ENCODE results near the gene ESD.
"Not testable (repeated sequence)": the region's sequence is repeated elsewhere in the genome, so short reads cannot be mapped to it uniquely, and the experiment has no call there.

The ESD gene, protein sequence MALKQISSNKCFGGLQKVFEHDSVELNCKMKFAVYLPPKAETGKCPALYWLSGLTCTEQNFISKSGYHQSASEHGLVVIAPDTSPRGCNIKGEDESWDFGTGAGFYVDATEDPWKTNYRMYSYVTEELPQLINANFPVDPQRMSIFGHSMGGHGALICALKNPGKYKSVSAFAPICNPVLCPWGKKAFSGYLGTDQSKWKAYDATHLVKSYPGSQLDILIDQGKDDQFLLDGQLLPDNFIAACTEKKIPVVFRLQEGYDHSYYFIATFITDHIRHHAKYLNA

DNA sequence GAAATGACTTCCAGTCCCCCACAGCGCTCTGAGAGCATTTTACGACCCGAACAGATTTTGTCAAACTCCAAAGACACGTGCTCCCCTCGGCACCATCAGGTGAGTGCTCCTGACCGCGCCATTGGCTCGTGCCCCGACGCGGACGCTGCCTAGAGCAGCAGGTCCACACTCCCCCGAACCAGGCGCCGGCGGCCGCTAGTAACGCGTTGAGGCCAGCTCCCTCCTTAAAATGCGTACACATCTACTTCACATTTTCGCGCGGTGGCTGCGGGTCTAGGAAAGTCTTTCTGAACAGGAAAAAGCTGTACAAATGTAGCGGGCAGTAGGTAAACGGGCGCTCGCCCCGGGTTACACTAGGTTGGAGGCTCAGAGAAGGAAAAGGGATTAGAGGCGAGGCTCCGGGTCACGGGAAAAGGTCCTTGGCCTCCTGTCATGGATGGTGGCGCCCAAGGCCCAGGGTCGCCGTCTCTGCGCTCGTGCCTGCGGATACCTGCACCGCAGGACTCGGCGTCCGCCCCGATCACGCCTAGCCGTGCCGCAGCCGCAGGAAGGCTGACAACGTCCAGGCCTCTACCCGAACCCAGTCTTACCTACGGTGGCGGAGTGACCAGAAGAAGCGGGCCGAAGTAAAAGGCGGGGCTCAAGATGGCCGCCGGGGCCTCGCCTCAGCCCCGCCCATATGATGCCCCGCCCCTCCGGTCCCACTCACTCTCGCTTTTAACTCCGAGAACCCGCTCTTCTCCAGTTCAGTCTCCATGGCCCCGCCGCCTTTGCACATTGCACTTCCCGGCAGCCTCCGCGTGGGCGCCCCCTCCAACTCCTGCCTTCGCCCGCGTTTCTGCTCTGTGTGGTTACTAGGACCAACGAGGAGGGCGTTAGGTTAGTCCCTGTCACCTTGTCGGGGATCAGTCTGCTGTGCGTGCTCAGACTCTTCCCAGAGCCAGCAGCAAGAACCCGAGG lies at the start of gene ESD:
Gene ESD (minus strand): TSS at position 647 of the 960 bp plus-strand sequence. CDS start 5,748 bp downstream, outside the sequence.
- peak; percentile 98 for DNase-seq (ENCODE audit: low spot score)

DNA sequence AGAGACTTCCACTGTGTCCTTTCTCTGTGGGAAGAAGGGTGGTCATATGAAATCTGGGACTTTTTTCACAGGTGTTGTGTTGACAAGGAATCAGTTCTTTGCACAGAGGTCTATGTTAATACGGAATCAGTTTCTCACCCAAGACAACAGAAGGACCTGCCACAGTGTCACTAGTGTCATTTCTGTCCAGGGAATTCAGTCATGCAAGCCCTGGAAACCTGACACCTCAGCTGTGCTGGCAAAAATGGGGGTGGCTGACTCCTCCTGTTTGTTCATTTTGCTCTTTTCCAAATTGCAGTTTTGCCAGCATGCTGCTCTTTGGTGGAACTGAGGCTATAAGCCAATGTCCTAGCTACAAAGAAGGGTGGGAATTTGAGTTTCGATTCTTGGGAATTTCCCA lies 49.8 kb upstream of the ESD start:
- DNase-seq (ENCODE audit: low spot score): no peak

- DNase-seq (ENCODE audit: low spot score): no peak
Measured at GRCh38 chr13:46845146-46845545, 48.2 kb upstream of the ESD start.

- no peak for DNase-seq (ENCODE audit: low spot score)
Measured at GRCh38 chr13:46844431-46844830, 47.5 kb upstream of the ESD start.

- DNase-seq (ENCODE audit: low spot score): no peak
Measured at GRCh38 chr13:46839399-46839798, 42.4 kb upstream of the ESD start.

GRCh38 chr13:46834657-46835056 lies 37.7 kb upstream of the ESD start:
- DNase-seq (ENCODE audit: low spot score): no peak

DNA sequence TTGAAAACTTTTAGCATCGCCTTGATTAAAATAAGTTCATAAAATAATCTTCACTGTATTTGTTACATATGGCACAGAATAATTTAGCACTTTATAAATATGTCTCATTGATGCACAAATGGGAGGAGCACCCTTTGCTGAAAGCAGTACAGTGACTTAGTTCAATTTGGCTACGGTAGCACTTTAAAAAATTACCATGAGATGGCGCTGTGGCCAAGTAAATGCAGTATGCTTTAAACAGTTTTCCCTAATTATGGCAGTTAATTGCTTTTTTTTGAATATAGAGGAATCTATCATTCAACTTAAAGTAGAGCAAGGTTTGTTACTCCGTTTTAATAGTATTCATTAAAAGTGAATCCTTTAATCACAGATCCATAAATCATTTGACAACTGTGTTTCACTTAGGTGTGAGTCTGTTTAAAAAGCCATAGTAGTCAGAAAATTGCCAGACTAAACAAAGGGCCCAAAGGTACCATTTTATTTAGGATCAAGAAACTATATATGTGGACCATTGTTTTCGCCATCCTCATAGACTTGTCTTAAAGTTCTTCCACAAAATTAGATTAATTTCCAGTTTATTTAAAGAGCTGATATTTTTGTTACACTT lies 34.7 kb upstream of the ESD start:
- DNase-seq (ENCODE audit: low spot score): peak; percentile 50

- DNase-seq (ENCODE audit: low spot score): no peak
Measured at GRCh38 chr13:46830405-46831005, 33.5 kb upstream of the ESD start.

DNA sequence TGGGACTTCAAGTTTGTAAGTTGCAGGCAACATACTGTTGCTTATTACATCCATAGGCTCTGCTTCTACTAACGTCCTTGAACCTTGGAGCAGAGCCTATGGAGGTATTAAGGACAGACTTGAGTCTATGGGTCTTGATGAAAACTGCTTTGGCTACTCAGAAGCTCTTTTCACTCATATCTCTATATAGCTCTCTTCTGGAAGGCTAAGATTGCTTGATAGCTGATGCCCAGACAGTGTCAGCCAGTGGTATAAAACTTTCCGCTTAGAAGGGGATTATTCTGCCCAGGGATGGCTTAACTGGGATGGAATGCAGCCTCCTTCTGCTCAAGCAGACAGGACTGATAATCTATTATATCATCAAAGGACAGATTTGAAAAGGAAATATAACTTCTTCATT lies 25.6 kb upstream of the ESD start:
- no peak for DNase-seq (ENCODE audit: low spot score)

DNA sequence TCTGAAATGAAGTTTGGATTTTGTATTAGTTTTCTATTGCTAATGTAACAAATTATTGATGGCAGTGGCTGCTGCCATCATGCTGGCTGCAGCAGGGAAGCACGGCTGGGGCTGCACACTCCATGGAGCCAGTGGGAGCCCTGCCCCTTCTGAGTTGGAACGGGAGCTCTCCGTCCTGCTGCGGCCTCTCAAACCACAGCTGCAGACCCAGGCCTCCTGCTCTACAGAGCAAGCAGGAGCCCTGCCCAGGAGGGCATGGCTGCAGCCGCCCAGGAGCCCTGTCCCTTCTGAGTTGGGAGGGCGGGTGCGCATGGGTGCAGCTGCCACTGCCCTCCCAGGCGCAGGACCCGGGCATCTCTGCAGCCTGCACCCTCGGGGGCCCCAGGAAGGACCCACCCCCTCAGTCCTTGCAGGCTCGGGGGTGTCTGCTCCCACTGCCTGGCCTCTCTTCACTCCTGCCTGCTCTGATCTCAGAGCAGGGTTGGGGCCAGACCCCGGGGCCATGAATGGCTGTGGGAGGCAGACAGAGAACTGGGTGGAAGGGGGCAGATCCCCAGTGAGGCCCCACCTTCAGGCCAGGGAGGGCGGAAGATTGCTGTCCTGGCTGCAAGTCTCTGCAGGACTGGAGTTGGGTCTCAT lies 21.0 kb upstream of the ESD start:
- no peak for DNase-seq (ENCODE audit: low spot score)

- DNase-seq (ENCODE audit: low spot score): no peak
Measured at GRCh38 chr13:46817095-46817494, 20.1 kb upstream of the ESD start.

GRCh38 chr13:46816371-46816770 lies 19.4 kb upstream of the ESD start:
- DNase-seq (ENCODE audit: low spot score): no peak

DNA sequence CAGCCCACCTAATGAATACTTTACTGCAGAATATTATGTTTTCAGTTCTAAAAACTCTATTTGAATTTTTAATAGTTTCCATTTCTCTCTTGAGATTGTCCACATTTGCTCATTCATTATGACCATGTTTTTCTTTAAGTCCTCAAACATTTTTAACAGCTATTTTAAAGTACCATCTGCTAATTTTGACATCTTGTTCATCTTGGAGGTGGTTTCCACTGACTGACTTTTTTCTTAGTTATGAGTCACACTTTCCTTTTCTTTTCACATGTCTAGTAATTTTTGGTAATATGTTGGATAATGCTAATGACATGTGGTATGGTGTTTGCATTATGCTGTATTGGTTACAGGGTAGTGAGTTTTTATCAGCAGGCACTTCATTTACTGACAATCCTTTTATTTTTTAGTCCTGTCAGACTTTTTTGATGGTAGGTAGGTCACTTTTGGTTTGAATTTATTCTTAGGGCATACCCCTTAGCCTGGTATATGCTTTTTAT lies 15.4 kb upstream of the ESD start:
- no peak for DNase-seq (ENCODE audit: low spot score)

GRCh38 chr13:46810440-46810839 lies 13.5 kb upstream of the ESD start:
- DNase-seq (ENCODE audit: low spot score): no peak

DNA sequence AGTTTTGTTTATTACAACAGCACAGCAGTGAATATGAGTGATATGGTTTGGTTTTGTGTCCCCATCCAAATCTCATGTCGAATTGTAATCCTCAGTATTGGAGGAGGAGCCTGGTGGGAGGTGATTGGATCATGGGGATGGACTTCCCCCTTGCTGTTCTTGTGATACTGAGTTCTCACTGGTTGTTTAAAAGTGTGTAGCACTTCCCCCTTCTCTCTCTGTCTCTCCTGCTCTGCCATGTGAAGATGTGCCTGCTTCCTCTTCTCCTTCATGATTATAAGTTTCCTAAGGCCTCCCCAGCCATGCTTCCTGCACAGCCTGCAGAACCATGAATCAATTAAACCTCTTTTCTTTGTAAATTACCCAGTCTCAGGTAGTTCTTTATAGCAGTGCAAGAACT lies 8.0 kb upstream of the ESD start:
- DNase-seq (ENCODE audit: low spot score): not testable (repeated sequence)

- peak; percentile 85 for DNase-seq (ENCODE audit: low spot score)
Measured at GRCh38 chr13:46804391-46804815, 7.4 kb upstream of the ESD start.

DNA sequence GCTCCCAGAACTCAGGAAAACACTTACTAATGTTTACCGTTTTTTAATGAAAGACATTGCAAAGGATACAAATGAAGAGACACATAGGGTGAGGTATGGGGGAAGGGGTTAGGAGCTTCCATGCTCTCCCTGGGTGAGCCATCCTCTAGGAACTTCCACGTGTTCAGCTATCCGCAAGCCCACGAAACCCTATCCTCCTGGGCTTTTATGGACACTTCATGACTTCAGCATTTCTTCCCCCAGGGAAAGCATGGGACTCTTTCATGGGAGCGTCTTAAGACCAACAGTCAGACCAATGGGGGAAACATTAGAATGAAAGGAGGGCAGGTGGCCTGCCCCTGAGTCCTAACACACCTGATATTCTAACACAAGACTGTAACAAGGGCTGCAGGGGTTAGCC lies 6.6 kb upstream of the ESD start:
- no peak for DNase-seq (ENCODE audit: low spot score)

- DNase-seq (ENCODE audit: low spot score): no peak
Measured at GRCh38 chr13:46801858-46802257, 4.9 kb upstream of the ESD start.

DNA sequence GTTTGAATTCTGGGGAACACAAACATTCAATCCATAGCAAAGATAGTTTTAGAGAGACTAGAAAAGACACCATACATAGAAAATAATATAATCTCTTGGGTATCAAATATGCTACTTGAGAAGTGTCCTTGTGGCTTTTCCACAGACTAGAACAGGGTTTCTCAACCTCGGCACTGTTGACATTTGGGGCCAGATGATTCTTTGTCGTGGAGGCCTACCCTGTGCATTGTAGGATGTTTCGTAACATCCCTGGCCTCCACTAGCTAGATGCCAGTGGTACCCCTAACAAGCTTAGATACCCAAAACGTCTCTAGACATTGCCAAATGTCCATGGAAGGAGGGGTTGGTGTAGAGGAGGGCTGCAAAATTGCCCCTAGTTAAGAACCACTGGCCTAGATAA lies 2.2 kb upstream of the ESD start:
- DNase-seq (ENCODE audit: low spot score): no peak

- DNase-seq (ENCODE audit: low spot score): no peak
Measured at GRCh38 chr13:46797501-46798237, 708 bp upstream of the ESD start.

- no peak for DNase-seq (ENCODE audit: low spot score)
Measured at GRCh38 chr13:46796129-46796514, 839 bp downstream of the ESD start.
